ENCODE data around the gene UFD1.

UFD1 gene

DNA sequence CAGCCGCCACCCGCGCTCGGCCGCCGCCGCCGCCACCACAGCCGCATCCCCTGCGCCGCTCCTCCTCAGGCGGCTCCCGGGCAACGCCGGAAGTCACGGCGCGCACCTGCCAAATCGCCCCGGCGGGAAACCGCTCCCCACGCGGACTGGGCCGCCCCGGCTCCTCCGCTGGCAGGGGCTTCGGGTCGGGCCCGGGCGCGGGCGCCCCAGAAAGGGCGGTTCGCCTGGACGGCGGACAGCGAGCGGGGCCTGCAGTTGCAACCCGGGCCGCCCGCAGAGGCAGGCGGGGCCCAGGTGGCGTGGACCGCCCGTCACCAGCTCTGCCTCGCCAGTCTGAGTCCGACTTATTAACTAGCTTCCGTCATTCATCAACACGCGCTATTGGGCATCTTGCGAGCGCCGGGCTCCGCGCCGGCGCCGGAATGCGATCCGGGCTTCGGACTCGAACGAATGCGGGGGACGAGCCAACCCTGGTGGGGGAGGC, 47.3 kb downstream of the UFD1 start, which contains the start of gene HIRA:
Gene HIRA, minus strand, starts transcription at position 85 of the 484 bp plus-strand sequence. CDS start 257 bp downstream, outside the sequence.
- H3K4me3 ChIP-seq (ENCODE audit: low read depth, low read length): peak within 1 kb of the TSS; percentile 86
- TF ChIP-seq, protein P1, sequence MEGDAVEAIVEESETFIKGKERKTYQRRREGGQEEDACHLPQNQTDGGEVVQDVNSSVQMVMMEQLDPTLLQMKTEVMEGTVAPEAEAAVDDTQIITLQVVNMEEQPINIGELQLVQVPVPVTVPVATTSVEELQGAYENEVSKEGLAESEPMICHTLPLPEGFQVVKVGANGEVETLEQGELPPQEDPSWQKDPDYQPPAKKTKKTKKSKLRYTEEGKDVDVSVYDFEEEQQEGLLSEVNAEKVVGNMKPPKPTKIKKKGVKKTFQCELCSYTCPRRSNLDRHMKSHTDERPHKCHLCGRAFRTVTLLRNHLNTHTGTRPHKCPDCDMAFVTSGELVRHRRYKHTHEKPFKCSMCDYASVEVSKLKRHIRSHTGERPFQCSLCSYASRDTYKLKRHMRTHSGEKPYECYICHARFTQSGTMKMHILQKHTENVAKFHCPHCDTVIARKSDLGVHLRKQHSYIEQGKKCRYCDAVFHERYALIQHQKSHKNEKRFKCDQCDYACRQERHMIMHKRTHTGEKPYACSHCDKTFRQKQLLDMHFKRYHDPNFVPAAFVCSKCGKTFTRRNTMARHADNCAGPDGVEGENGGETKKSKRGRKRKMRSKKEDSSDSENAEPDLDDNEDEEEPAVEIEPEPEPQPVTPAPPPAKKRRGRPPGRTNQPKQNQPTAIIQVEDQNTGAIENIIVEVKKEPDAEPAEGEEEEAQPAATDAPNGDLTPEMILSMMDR (IDR thresholded peaks at IDR 0.05; ENCODE audit: low read depth, low read length): no peak
- in situ Hi-C loops (cut with HindIII; ENCODE audit: low sequenced_read_pairs): no loop called here
- peak; percentile 83 for DNase-seq (ENCODE audit: low read depth, low spot score)

DNA sequence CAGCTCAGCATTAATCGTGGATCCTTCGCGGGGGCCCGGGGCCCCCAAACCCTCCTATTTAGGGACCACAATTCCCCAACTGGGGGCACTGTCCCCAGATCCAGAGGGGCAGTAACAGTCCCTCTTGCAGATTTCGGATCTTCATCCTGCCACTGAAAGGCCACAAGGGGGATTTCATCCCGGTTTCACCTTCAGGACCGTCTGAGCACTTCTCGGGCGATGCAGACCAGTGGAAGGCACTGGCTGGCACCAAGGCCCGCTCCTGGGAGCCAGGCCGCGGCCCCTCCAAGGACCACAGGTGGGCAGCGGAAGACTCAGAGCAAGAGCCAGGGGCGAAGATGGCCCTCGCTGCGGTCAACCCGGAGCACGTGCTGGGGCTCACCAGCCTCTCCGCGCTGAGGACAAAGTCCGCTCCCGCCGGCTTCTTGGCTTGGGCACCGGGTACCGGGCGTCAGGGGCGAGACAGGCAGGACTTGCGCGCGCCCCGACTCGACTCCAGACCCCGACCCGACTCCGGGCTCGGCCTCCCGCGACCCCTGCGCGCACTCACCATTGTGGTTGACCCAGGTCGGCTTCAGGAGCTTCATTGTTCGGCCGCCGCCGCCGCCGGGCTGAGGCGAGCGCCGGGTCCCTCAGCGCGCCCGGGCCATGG, 48.0 kb downstream of the UFD1 start:
- H3K4me3 ChIP-seq (ENCODE audit: low read depth, low read length): peak overlapping the region; percentile 86
- peak; percentile 35 for DNase-seq (ENCODE audit: low read depth, low spot score)
- in situ Hi-C loops (cut with HindIII; ENCODE audit: low sequenced_read_pairs): no loop called here
- TF ChIP-seq, protein P1 (IDR thresholded peaks at IDR 0.05; ENCODE audit: low read depth, low read length): peak; percentile 23

DNA sequence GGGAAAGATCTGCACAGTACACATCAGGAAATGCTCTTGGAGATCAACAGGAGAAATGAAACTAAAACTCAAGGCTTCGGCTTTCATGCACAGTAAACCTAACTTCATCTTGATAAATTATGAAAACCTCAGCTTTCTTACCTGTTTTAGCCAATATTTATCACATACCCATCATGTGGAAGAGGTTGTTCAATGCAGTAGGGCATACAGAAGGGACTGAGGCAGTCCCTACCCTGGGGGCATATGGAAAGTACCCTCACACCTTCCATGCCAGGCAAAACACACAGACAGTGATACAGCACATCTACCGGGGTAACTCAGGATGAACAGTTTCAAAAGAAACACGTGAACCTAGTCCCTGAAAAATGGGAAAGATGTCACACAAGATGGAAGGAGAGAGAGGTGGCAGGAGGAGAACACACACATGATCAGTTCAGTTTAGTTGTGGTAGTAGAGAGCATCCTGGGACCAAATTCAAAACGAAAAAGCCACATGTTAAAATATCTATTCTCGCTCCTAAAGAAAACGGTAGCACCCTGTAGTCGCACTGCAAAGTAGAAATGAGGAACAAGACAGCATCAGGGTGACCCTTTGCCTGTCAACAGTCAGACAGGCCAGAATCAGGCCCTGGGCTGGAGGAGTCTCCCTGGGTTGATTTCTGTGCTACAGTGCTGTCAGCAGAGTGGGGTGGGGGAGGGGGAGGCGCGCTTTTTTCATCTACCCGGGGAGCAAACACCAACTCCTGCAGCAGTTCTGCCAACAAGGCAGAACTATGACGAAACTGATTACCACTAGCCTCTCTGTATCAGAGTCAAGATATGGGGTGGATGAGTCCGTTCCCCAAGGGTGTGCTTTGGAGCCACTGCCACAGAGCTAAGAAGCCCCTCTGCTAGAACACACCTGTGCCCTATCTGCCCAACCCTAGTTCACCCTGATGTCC, 48.8 kb downstream of the UFD1 start:
- peak; percentile 65 for DNase-seq (ENCODE audit: low read depth, low spot score)
- peak overlapping the region; percentile 86 for H3K4me3 ChIP-seq (ENCODE audit: low read depth, low read length)
- in situ Hi-C loops (cut with HindIII; ENCODE audit: low sequenced_read_pairs): no loop called here
- TF ChIP-seq, protein P1 (IDR thresholded peaks at IDR 0.05; ENCODE audit: low read depth, low read length): no peak

DNA sequence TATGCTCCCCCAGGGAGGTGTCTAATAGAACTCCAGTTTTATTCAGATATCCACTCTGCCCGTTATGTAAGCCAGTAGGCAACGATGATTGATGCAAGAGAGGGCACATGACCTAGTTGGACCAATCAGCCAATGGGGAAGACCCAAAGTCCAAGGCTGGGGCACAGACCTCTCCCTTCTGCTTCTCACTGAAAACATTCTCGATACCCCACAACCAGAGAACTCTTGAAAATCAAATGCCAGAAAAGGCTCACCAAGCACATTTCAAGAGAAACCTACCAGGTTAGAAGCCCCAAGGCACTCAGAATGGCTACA, 54.9 kb downstream of the UFD1 start:
- in situ Hi-C loops (cut with HindIII; ENCODE audit: low sequenced_read_pairs): no loop called here
- no peak overlapping the region for H3K4me3 ChIP-seq (ENCODE audit: low read depth, low read length)
- TF ChIP-seq, protein P1 (IDR thresholded peaks at IDR 0.05; ENCODE audit: low read depth, low read length): no peak
- no peak for DNase-seq (ENCODE audit: low read depth, low spot score)

DNA sequence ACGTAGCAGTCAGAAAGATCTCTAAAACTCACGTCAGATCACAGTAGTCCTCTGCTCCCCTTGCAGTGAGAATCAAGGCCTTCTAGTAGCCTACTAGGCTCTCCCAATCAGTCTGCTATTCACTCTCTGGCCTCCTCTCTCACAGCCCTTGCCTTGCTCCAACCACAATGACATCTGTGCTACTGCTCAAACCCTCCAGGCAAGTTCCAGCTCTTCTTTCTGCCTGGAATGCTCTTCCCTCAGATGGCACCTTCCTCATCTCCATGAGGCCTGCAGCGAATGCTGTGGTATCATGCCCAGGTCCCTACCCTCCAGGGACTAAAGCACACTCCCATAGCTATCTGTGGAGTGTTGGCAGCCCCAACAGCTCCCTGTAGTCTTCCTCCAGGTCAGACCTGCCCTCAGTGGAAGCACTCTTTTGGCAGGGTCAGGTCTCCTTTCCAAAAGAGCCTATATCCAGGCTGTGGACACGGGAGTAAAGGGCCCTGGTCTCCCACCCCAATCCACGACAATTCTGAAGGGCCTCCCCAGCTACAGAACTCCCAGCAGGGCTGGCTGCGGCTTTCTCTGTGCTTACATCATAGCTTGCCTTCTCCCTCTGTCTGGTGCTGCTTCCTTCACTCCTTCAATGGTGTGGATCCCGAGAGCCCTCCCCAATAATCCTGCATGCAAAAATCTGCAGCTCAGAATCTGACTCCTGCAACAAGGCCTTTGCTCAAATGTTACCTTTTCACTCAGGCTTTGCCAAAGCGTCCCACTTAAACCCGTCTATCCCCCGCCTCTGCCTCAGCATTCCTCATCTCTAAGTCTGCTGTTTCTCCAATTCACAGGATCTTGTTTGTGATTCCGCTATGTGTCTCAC, 56.3 kb downstream of the UFD1 start:
- peak; percentile 9 for DNase-seq (ENCODE audit: low read depth, low spot score)
- in situ Hi-C loops (cut with HindIII; ENCODE audit: low sequenced_read_pairs): no loop called here
- H3K4me3 ChIP-seq (ENCODE audit: low read depth, low read length): no peak overlapping the region
- TF ChIP-seq, protein P1 (IDR thresholded peaks at IDR 0.05; ENCODE audit: low read depth, low read length): no peak

DNA sequence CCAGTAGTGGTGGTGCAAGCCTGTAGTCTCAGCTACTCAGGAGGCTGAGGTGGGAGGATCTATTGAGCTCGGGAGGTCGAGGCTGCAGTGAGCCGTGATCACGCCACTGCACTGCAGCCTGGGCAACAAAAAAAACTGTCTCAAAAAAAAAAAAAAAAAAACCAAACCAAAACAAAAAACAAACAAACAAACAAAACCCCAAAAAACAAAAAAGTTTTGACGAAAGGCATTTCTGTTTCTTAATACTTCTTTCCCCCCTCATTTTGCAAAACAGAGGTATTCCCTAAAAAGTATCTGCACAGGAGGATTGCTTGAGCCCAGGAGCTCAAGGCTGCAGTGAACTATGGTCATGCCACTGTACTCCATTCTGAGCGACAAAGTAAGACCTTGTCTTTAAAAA, 58.7 kb downstream of the UFD1 start:
- no peak overlapping the region for H3K4me3 ChIP-seq (ENCODE audit: low read depth, low read length)
- TF ChIP-seq, protein P1 (IDR thresholded peaks at IDR 0.05; ENCODE audit: low read depth, low read length): no peak
- DNase-seq (ENCODE audit: low read depth, low spot score): no peak
- in situ Hi-C loops (cut with HindIII; ENCODE audit: low sequenced_read_pairs): no loop called here

Measured in astrocyte of the spinal cord (primary cell).